Peyer's patch (tissue), 4 donors: ENCODE measurements around the gene FAM120A. TPM values are rescaled to one million over a fixed set of nuclear protein-coding genes. Genes with fewer than 3 reads are reported as not detected.

Experiments
- DNase-seq, 3 donors: peaks; one replicate each; pipeline ENCODE4 v3.0.0-alpha.2; 2017 to 2019
- H3K27ac ChIP-seq, 4 donors: fragments of 200-600 bp; sonication (generic); one replicate each; pipeline ENCODE4 v1.5.1; 2016 to 2019
- H3K27me3 ChIP-seq, 2 donors: fragments of 200-600 bp; sonication (generic); one replicate each; pipeline ENCODE4 v1.5.1; 2019
- H3K36me3 ChIP-seq, 3 donors: fragments of 200-600 bp; sonication (generic); one replicate each; pipeline ENCODE4 v1.5.1; 2016 to 2019
- H3K4me1 ChIP-seq, 4 donors: fragments of 200-600 bp; sonication (generic); one replicate each; pipeline ENCODE4 v1.5.1; 2016 to 2019
- H3K4me3 ChIP-seq, 4 donors: fragments of 200-600 bp; sonication (generic); 1 replicate in 3 of 4; 2 replicates in 1 of 4; pipeline ENCODE4 v1.5.1; 2016 to 2019; ENCODE audit warnings: mild to moderate bottlenecking in 1 of 4
- H3K9me3 ChIP-seq, 4 donors: fragments of 200-600 bp; sonication (generic); one replicate each; pipeline ENCODE4 v1.5.1; 2016 to 2019; ENCODE audit warnings: mild to moderate bottlenecking in 1 of 4
- POLR2A ChIP-seq, 2 donors: fragments of 450-650 bp; IDR thresholded peaks; one replicate each; pipeline ENCODE4 v1.5.1; 2017; ENCODE audit warnings: antibody characterized with exemption in 2 of 2, mild to moderate bottlenecking in 2 of 2, moderate library complexity in 2 of 2
- total RNA-seq, 4 donors: library from RNA; depleted of rRNA; stranded (reverse); fragments of >200 nt; gene quantifications; one replicate each; pipeline ENCODE4 v1.1.0, GENCODE V29; 2016
- TF ChIP-seq, protein P1 (sequence below), 6 experiments: fragments of 450-650 bp in 4 of 6; fragments of 200-600 bp in 2 of 6; sonication (generic) in 1 of 6; IDR thresholded peaks; one replicate each; pipeline ENCODE4 v1.5.1; 2017 to 2019; ENCODE audit warnings: antibody characterized with exemption in 6 of 6, mild to moderate bottlenecking in 3 of 6, moderate library complexity in 1 of 6

Gene FAM120A
- total RNA-seq, 4 donors from 2014 or later = 128 to 159 (median 136) TPM

DNA sequence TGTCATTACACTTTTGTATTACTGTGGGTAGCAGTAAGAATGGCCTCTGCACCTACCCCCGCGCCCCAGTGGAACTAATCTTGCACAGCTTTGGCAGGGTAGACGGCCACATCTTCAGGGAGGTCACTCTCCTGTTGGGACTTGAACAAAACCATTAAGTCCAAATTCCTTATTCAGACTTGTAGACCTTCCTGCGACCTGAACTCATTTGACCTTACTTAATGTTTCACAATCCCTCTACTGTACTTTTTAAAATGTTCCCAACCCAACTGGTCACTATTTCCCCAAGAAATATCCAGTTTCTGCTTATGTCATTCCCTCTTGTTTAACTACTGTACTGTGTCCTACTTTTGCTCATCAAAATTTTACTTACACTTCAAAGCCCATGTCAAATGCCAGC is 7.2 kb downstream of the FAM120A start:
- H3K4me1 ChIP-seq = peaks cover 0 to 60% (median 16%) of the 10 kb centered on the region in 4 donors
- no peak for DNase-seq
- H3K27me3 ChIP-seq = no peaks in the 10 kb centered on the region
- H3K36me3 ChIP-seq = no peaks in the 10 kb centered on the region
- H3K9me3 ChIP-seq = no peaks in the 10 kb centered on the region
- no peak overlapping the region for H3K4me3 ChIP-seq
- H3K27ac ChIP-seq = no peak overlapping the region
- TF ChIP-seq POLR2A (IDR thresholded peaks at IDR 0.05) = no peak
- TF ChIP-seq, protein P1, sequence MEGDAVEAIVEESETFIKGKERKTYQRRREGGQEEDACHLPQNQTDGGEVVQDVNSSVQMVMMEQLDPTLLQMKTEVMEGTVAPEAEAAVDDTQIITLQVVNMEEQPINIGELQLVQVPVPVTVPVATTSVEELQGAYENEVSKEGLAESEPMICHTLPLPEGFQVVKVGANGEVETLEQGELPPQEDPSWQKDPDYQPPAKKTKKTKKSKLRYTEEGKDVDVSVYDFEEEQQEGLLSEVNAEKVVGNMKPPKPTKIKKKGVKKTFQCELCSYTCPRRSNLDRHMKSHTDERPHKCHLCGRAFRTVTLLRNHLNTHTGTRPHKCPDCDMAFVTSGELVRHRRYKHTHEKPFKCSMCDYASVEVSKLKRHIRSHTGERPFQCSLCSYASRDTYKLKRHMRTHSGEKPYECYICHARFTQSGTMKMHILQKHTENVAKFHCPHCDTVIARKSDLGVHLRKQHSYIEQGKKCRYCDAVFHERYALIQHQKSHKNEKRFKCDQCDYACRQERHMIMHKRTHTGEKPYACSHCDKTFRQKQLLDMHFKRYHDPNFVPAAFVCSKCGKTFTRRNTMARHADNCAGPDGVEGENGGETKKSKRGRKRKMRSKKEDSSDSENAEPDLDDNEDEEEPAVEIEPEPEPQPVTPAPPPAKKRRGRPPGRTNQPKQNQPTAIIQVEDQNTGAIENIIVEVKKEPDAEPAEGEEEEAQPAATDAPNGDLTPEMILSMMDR (IDR thresholded peaks at IDR 0.05) = no peak

DNA sequence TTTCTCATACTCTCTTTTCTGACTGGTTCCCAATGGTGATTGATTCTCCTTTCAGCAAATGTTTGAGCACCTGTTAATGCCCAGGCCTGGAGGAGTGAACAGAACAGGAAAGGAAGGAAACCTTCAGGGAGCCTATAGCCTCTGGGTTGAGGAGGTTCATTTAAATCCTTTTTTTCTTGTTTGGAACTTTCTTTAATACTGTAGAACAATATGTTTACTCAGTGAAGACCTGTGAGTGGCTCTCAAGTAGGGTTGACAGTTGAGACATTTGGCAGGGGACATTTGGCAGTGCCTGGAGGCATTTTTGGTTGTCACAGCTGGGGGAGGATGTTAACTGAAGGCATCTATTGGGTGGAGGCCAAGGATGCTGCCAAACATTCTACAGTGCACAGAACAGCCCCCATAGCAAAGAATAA is 8.0 kb downstream of the FAM120A start:
- H3K4me3 ChIP-seq = no peak overlapping the region
- TF ChIP-seq POLR2A (IDR thresholded peaks at IDR 0.05) = no peak
- TF ChIP-seq, protein P1 (IDR thresholded peaks at IDR 0.05) = no peak
- H3K27ac ChIP-seq = no peak overlapping the region

DNA sequence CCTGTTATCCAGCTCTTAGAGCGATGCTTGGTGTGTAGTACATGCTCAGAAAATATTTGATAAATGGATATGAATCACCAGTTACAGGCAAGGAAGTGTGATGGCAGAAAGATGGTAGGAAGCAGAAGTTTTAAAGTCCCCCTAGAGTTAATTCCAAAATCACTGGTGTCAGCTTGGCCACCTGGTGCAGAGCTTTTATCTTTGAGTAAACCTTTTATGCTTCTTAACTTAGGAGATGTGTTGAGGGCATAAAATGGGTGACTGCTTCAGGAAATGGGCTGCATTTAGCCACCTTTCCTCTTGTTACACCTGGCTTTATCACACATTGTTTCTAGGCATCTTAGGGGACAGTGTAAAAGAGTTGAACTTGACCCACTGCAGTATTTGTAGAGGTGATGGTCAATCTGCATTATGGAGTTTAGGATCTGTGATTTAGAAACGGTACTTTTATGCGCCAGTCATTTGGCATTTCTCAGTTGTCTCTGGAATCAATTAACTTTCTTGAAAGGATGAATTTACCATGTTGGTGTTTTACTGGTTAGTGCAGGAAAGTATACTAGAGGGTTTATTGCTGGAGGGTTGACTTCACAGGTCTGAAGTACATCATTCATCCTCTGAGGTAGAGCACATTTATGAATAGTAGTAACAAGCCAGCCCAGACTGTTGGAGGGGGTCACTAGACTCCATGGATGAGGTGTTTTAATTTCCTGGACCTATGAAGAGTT is 9.4 kb downstream of the FAM120A start:
- DNase-seq = no peak
- H3K27ac ChIP-seq = no peak overlapping the region
- H3K27me3 ChIP-seq = no peaks in the 10 kb centered on the region
- H3K9me3 ChIP-seq = no peaks in the 10 kb centered on the region
- H3K36me3 ChIP-seq = no peaks in the 10 kb centered on the region
- peaks cover 0 to 61% (median 18%) of the 10 kb centered on the region in 4 donors for H3K4me1 ChIP-seq
- TF ChIP-seq, protein P1 (IDR thresholded peaks at IDR 0.05) = no peak
- TF ChIP-seq POLR2A (IDR thresholded peaks at IDR 0.05) = no peak
- no peak overlapping the region for H3K4me3 ChIP-seq

More for the DNA sequence above, 8.0 kb downstream of the FAM120A start:
- H3K27me3 ChIP-seq = no peaks in the 10 kb centered on the region
- no peaks in the 10 kb centered on the region for H3K9me3 ChIP-seq
- H3K36me3 ChIP-seq = no peaks in the 10 kb centered on the region
- H3K4me1 ChIP-seq = peaks cover 0 to 61% (median 14%) of the 10 kb centered on the region in 4 donors
- no peak for DNase-seq

DNA sequence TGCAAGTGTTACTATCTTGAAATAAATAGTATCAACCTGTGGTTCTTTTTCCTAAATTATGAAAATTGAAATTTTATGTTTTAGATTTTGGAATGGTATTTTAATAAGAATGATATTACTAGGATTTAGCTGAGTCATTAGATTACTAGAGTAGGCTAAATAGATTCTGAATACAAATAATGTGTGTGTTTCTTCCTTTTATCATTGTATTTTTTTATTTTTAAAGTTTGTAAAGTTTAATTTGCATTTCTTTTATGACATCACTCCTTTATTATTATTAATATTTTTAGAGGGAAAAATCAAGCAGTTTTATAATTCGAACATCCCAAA is 9.9 kb downstream of the FAM120A start:
- H3K27me3 ChIP-seq = no peaks in the 10 kb centered on the region
- H3K27ac ChIP-seq = no peak overlapping the region
- TF ChIP-seq, protein P1 (IDR thresholded peaks at IDR 0.05) = no peak
- no peak for TF ChIP-seq POLR2A (IDR thresholded peaks at IDR 0.05)
- no peaks in the 10 kb centered on the region for H3K36me3 ChIP-seq
- DNase-seq = no peak
- no peak overlapping the region for H3K4me3 ChIP-seq
- peaks cover 0 to 63% (median 17%) of the 10 kb centered on the region in 4 donors for H3K4me1 ChIP-seq
- no peaks in the 10 kb centered on the region for H3K9me3 ChIP-seq

DNA sequence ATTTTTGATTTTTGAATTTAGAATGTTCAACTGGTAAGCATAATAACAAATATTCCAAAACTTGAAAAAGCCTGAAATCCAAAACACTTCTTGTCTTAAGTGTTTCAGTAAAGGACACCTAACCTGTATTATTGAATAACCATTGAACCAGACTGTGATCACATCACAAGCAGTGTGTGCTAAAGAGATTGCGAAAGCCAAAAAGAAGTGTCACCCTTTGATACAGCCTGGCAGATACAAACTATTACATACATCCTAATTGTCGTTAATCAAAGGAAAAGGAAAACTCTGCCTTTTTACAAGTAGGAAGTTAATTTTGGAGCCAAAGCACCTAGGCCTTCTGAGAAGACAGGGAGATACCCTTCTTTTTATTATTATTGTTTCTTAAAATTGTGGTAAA is 10.3 kb downstream of the FAM120A start:
- peaks cover 0 to 66% (median 18%) of the 10 kb centered on the region in 4 donors for H3K4me1 ChIP-seq
- DNase-seq = no peak
- no peak overlapping the region for H3K4me3 ChIP-seq
- H3K27me3 ChIP-seq = no peaks in the 10 kb centered on the region
- H3K36me3 ChIP-seq = no peaks in the 10 kb centered on the region
- TF ChIP-seq POLR2A (IDR thresholded peaks at IDR 0.05) = no peak
- TF ChIP-seq, protein P1 (IDR thresholded peaks at IDR 0.05) = no peak
- no peaks in the 10 kb centered on the region for H3K9me3 ChIP-seq
- no peak overlapping the region for H3K27ac ChIP-seq
